A673 (cell line): ENCODE data around the gene SLC25A23. TPM values are rescaled to one million over a fixed set of nuclear protein-coding genes. Genes with fewer than 3 reads are reported as not detected.
A peak's percentile ranks its signal among the peaks of the same experiment; 100 is the strongest.

Experiments
- BruUV-seq: library from RNA; stranded (reverse); fragments of 400-500 nt; replicated peaks from 2 replicates; lab custom pipeline; 2021; lab: Mats Ljungman, UMichigan
- CTCF ChIA-PET: fragments of 300-600 bp; sonication (Branson Sonifier 250); formaldehyde crosslinking; loops from one replicate; lab custom pipeline; 2022; ENCODE audit warnings: antibody characterized with exemption; lab: Charles Lee
- POLR2A ChIA-PET: fragments of 300-600 bp; sonication (Branson Sonifier 250); formaldehyde crosslinking; loops from one replicate; lab custom pipeline; 2022; ENCODE audit warnings: antibody characterized with exemption; ENCODE audit not compliant: low non-redundant PET; lab: Charles Lee
- DNase-seq: peaks from one replicate; pipeline ENCODE4 v3.0.0-alpha.2; 2015; ENCODE audit warnings: low spot score
- H3K27ac ChIP-seq: fragments of 200-600 bp; sonication (generic); 2 replicates; pipeline ENCODE4 v1.5.1; 2016; ENCODE audit warnings: mixed run types, low read depth, mild to moderate bottlenecking, mixed read lengths, antibody characterized with exemption, low read length; ENCODE audit not compliant: poor library complexity, severe bottlenecking
- H3K27me3 ChIP-seq: fragments of 200-600 bp; sonication (generic); replicated peaks from 2 replicates; pipeline ENCODE4 v1.6.1; 2017; ENCODE audit warnings: mixed run types, low read depth, mild to moderate bottlenecking, mixed read lengths, antibody characterized with exemption, low read length; ENCODE audit not compliant: insufficient read depth, poor library complexity
- H3K36me3 ChIP-seq: fragments of 200-600 bp; sonication (generic); 2 replicates; pipeline ENCODE4 v1.6.1; 2016; ENCODE audit warnings: mixed run types, mild to moderate bottlenecking, mixed read lengths, antibody characterized with exemption, low read length; ENCODE audit not compliant: insufficient read depth, poor library complexity, severe bottlenecking
- H3K4me1 ChIP-seq: fragments of 200-600 bp; sonication (generic); 2 replicates; pipeline ENCODE4 v1.6.1; 2017; ENCODE audit warnings: mixed run types, mild to moderate bottlenecking, mixed read lengths, antibody characterized with exemption, low read length; ENCODE audit not compliant: insufficient read depth, poor library complexity, severe bottlenecking
- H3K4me3 ChIP-seq: fragments of 200-600 bp; sonication (generic); 2 replicates; pipeline ENCODE4 v1.5.1; 2016; ENCODE audit warnings: low read depth, mixed run types, mild to moderate bottlenecking, mixed read lengths, low read length; ENCODE audit not compliant: poor library complexity, severe bottlenecking
- H3K9me3 ChIP-seq: fragments of 200-600 bp; sonication (generic); 2 replicates; pipeline ENCODE4 v1.6.1; 2016; ENCODE audit warnings: mixed run types, low read depth, mild to moderate bottlenecking, mixed read lengths, antibody characterized with exemption, low read length; ENCODE audit not compliant: poor library complexity, severe bottlenecking
- EZH2 ChIP-seq: fragments of 200-600 bp; sonication (generic); IDR thresholded peaks from 2 replicates; pipeline ENCODE4 v1.6.1; 2017; ENCODE audit warnings: borderline replicate concordance, low read depth, mild to moderate bottlenecking, mixed read lengths, antibody characterized with exemption, low read length; ENCODE audit not compliant: poor library complexity, severe bottlenecking
- intact Hi-C: fragments of 100-400 bp; cut with micrococcal nuclease; formaldehyde crosslinking; loops from one replicate; pipeline ENCODE4 v1.10.0; 2022; ENCODE audit not compliant: unreplicated experiment
- total RNA-seq: library from RNA; stranded (reverse); gene quantifications from 2 replicates; pipeline ENCODE4 v1.2.3, GENCODE V29; 2021
- TF ChIP-seq, protein P1 (sequence below): fragments of 300-800, 200-600 bp; sonication (generic); conservative IDR thresholded peaks from 2 replicates; pipeline ENCODE4 v1.5.1; 2017; ENCODE audit warnings: low read depth, mild to moderate bottlenecking, antibody characterized with exemption, low read length, moderate library complexity, mixed read lengths

Gene SLC25A23
- total RNA-seq, 1 experiment from 2014 or later = 39.9 TPM

DNA sequence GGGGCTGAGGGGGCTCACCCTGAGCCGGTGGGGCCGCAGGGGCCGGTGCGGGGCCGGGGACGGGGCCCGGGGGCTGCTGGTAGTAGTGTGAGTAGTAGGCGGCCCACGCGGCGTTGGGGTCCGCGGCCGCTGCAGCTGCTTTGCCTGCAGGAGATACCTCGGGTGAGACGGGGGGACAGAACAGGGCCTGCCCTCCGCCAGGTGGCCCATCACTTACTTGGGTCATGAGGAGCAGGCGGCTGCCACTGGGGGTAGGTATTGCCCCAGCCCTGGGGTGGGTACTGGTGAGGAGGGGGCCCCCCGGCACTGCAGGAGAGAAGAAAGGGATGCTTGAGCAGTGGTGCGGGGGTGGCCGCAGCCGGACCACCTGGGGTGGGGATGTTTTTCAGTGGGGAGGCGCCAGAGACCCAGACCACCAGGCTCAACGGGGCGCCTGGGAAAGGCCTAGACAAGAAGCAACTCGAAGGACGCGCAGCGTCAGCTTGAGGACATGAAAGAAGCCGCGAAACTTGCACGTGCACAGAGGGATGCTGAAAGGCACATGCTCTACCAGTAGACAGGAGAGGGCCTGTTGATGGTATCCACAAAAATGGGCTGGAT lies 43.9 kb downstream of the SLC25A23 start:
- CTCF ChIA-PET = no interaction called here
- DNase-seq = no peak
- intact Hi-C loops = no loop called here

DNA sequence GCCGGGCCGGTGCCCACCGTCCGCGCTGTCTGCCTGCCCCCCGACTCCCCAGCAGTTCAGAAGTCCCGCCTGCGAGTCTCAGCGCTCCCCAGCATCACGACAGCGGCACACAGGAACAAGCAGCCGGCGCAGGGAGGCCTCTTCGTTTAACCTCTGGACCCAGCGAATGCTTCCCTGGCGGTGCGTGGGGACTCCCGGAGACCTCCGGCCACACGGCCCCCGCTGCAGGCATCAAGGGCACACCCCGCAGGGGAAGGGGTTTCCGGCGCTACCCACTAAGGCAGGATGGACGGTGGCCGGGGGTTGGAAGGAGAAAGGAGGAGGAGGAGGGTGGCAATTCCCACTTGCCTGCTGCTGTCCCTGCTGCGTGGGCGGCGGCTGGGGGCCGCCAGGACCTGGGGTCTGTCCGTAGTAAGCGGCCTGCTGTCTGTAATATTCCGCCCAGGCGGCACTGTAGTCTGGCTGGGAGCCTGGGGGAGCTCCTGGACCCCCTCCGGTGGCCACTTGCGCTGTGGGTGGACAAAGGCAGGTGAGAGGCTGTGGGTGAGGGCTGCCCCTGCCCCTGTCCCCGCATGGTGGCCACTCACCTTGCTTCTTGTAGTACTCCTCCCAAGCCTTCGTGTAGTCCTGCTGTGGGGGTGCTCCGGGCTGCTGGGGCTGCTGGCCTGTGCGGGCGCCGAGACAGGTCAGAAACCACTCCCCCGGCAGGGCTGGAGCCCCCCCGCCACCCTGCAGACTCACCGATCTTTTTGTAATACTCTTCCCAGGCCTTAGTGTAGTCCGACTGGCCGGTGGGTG lies 44.6 kb downstream of the SLC25A23 start:
- ChIA-PET CTCF (no interaction called here), POLR2A (interaction anchor here (0.7 kb wide), 1 partner anchor 10 kb away, joined by 3 read pairs; the partner anchor contains the start of gene KHSRP)
- Histone ChIP-seq H3K27ac (no peak overlapping the region), H3K4me3 (no peak overlapping the region), H3K27me3 (no peaks in the 10 kb centered on the region), H3K9me3 (no peaks in the 10 kb centered on the region), H3K36me3 (peaks cover 70% of the 10 kb centered on the region), H3K4me1 (no peaks in the 10 kb centered on the region)
- no TSS peak for BruUV-seq
- DNase-seq = no peak
- intact Hi-C loops = no loop called here
- no peak for TF ChIP-seq EZH2
- TF ChIP-seq, protein P1, sequence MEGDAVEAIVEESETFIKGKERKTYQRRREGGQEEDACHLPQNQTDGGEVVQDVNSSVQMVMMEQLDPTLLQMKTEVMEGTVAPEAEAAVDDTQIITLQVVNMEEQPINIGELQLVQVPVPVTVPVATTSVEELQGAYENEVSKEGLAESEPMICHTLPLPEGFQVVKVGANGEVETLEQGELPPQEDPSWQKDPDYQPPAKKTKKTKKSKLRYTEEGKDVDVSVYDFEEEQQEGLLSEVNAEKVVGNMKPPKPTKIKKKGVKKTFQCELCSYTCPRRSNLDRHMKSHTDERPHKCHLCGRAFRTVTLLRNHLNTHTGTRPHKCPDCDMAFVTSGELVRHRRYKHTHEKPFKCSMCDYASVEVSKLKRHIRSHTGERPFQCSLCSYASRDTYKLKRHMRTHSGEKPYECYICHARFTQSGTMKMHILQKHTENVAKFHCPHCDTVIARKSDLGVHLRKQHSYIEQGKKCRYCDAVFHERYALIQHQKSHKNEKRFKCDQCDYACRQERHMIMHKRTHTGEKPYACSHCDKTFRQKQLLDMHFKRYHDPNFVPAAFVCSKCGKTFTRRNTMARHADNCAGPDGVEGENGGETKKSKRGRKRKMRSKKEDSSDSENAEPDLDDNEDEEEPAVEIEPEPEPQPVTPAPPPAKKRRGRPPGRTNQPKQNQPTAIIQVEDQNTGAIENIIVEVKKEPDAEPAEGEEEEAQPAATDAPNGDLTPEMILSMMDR = no peak

More for the DNA sequence above, 43.9 kb downstream of the SLC25A23 start:
- H3K4me1 ChIP-seq = no peaks in the 10 kb centered on the region
- H3K9me3 ChIP-seq = no peaks in the 10 kb centered on the region
- TF ChIP-seq, protein P1 = no peak
- no peak for TF ChIP-seq EZH2
- H3K4me3 ChIP-seq = no peak overlapping the region
- POLR2A ChIA-PET = no interaction called here
- BruUV-seq = no TSS peak
- H3K27me3 ChIP-seq = no peaks in the 10 kb centered on the region
- peaks cover 77% of the 10 kb centered on the region for H3K36me3 ChIP-seq
- H3K27ac ChIP-seq = no peak overlapping the region

DNA sequence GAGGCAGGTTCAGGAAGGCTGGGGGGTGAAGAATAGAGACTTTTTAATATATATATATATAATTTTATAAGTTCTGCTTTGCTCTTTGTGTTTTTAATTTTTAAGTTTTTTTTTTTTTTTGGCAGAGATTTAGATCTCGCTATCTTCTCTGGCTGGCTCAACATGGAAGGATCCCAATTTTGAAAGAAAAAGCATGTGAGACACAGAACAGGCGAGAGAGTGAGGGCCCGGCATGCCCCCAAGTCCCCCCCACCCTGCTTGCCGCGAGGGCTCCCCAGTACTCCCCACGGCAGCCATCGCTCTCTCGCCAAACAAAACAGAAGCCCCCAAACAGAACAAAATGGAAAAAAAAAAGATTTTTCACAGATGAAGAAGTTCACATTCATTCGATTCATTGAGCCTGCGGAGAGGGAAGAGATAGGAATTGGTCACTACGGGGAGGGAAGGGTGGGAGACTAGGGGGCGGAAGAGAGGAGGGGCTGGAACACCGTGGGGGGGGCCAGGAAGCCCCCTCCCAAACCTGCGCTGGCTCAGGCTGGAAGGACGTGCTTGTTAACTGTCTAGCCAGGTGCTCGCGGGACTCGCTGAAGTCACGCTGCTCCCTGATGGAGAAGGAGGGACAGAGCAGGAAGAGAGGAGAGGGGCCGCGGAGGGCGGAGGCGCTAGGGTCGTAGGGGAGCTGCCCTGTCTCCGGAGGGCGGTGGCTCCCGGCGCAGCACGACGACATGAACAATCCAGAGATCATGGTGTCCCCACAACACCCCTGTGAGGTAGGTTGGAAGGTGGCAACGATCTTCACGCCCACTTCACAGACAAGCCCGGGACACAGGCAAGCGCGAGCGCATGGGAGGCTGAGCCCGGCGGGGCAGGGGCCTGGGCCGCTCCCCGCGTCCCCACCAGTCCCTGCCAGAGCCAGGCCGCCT lies 45.6 kb downstream of the SLC25A23 start:
- POLR2A ChIA-PET = interaction anchor here (0.7 kb wide), 1 partner anchor 11 kb away, joined by 3 read pairs; the partner anchor contains the start of gene KHSRP
- TF ChIP-seq, protein P1 = no peak; the same call in 1 of the 2 replicates
- TF ChIP-seq EZH2 = no peak
- Histone ChIP-seq H3K36me3 (peaks cover 60% of the 10 kb centered on the region), H3K27me3 (no peaks in the 10 kb centered on the region), H3K4me3 (no peak overlapping the region), H3K4me1 (no peaks in the 10 kb centered on the region), H3K9me3 (no peaks in the 10 kb centered on the region), H3K27ac (no peak overlapping the region)
- intact Hi-C loops = no loop called here
- TSS peak; percentile 66 for BruUV-seq
- CTCF ChIA-PET = no interaction called here
- no peak for DNase-seq
